Lower leg skin (tissue), 3 donors: ENCODE data around the gene ARNT2.

Experiments
- POLR2A ChIP-seq, 2 donors: fragments of 450-650 bp; IDR thresholded peaks; one replicate each; pipeline ENCODE4 v1.6.1; 2016 to 2017; ENCODE audit warnings: antibody characterized with exemption in 2 of 2, mild to moderate bottlenecking in 1 of 2, moderate library complexity in 1 of 2
- TF ChIP-seq, protein P1 (sequence below), 3 donors: fragments of 450-650 bp; IDR thresholded peaks; one replicate each; pipeline ENCODE4 v1.5.1; 2016; ENCODE audit warnings: antibody characterized with exemption in 3 of 3, mild to moderate bottlenecking in 3 of 3, moderate library complexity in 2 of 3

DNA sequence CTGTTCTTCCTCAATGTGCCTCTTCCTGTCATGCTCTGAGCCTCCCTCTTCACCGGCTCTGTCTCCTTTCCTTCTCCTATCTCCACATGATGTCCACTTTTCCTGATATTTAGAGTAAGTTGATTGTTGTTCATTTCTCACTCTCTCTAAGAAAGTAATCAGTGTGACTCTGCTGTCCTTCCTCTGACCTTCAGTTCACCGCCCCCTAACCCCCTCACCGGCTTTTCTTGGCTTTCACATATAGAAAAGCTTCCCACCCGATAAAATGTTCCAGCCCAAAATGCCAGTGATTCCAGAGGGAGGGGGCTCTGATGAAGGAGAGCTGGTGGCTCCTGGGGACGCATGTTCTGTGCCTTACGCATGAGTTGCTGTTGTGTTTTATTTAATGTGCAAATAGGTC is 170.4 kb downstream of the ARNT2 start:
- TF ChIP-seq, protein P1, sequence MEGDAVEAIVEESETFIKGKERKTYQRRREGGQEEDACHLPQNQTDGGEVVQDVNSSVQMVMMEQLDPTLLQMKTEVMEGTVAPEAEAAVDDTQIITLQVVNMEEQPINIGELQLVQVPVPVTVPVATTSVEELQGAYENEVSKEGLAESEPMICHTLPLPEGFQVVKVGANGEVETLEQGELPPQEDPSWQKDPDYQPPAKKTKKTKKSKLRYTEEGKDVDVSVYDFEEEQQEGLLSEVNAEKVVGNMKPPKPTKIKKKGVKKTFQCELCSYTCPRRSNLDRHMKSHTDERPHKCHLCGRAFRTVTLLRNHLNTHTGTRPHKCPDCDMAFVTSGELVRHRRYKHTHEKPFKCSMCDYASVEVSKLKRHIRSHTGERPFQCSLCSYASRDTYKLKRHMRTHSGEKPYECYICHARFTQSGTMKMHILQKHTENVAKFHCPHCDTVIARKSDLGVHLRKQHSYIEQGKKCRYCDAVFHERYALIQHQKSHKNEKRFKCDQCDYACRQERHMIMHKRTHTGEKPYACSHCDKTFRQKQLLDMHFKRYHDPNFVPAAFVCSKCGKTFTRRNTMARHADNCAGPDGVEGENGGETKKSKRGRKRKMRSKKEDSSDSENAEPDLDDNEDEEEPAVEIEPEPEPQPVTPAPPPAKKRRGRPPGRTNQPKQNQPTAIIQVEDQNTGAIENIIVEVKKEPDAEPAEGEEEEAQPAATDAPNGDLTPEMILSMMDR (IDR thresholded peaks at IDR 0.05), result no peak
- TF ChIP-seq POLR2A (IDR thresholded peaks at IDR 0.05), result no peak
